GM21515 (cell line): ENCODE results near the gene L3MBTL4.

Experiments
- ATAC-seq: cut with Tn5 transposase; IDR thresholded peaks from one replicate; pipeline ENCODE4 v1.9.1; 2021; ENCODE audit not compliant: unreplicated experiment

L3MBTL4 gene

DNA sequence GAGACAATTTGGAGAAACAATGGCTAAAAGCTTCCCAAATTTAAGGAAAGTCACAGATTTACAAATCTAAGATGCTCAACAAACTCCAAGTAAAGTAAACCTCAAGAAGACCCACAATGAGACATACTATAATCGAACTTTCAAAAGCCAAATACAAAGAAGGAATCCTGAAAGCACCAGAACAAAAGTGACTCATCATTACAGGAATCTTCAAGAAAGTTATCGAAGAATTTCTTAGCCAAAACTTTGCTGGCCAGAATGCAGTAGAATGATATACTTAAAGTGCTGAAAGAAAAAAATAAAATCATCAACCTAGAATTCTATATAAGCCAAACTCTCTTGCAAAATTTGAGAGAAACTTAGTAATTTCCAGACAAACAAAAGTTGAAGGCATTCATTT is 412.8 kb downstream of the L3MBTL4 start:
- ATAC-seq: no peak

DNA sequence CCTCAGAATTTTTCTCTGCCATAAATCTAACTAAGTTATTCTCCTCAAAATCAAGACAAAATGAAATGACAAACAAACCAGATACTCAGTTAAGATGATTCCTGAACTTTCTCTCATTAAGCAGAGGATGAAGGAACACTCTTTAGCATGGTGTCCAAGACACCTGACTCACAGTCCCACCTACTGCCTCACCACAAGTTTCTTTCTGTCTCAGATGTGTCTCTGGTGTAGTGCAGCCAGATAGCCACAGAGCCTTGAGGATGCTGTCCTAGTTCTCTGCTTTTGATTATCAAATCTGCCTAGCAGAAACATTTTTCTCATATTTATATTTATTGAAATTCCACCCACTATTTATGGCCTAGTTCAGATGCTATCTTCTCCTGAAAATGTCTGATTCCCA is 415.8 kb downstream of the L3MBTL4 start:
- ATAC-seq: peak; percentile 92

DNA sequence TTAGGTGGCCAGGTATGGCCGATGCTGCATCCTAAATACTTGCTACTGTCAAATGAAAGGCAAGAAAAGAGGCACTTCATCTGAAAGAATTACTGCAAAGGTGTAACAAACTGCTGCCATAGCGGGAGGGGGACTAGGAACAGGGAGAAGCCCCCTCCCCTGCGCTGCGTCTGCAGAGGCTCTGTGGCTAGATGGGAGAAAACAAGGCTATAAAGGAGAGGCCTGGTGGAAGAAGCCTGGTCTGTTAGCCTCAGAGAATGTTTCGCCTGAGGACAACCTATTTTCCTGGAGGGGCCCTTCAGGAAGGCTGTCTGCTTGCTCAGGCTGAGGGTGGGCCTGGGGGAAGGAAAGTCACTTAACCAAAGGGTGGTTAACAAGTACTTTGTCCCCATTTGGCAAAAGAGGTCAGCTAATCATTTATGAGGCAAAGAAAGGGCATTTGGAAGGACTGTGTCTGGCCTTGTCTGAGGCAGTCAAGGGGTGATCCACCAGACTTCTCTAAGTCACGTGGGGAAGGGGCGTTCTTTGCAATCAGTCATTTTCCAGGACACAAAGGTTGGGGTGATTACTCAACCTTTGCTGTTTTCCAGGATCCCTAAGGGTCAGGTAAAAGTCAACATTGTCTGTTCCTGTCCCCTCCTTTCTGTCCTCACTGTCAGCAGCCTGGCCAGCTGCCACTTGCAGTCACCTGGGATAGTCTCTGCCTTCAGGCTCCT is 416.4 kb downstream of the L3MBTL4 start:
- ATAC-seq: peak; percentile 27

DNA sequence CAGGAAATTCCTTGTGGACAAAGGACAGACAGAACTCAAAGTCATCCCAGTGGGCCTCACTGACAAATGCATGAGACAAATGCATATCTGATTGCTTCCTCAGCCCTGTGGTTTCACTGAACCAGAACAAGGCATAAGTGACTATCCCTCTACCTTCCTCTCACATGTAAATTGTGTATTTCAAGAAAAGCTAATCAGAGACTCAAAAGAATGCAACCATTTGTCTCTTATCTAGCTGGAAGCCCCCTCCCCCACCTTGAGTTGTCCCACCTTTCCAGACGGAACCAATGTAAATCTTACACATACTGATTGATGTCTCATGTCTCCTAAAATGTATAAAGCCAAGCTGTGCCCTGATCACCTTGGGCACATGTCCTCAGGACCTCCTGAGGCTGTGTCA is 417.4 kb downstream of the L3MBTL4 start:
- no peak for ATAC-seq

DNA sequence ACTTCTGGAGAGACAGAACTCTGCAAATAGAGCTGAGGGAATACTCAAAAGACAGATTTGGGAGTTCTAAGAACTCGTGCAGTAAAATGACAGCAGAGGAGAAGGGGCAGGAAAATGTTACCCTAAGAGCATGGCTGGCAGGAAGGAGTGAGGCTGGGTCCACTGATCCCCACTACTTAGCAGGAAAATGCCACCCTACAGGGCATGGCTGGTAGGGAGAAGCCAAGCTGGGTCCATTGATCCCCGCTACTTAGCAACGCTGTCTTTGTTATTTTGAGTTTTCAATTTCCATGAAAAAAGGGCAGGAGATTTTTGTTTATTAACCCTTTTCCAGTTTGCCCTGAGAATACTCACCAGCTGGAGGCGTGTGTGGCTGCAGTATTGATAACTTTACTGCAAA is 419.1 kb downstream of the L3MBTL4 start:
- no peak for ATAC-seq

DNA sequence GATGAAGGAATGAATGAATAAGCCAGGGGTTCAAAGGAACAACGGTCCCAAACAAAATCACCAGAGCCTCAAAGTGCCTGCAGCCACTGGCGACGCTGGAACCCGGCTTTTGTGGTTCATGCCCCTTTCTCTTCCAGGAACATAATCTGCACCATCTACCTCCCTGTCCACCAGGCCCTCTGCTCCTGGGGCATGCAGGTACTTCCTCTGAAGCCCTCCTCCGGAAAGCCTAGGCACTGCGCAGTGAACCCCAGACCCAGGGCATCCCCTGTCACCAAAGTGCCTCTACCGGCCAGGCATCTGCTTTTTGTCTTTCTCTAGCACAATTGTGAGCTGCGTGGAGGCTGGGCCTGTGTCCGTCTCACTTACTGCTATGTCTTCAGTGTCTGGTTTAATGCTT is 420.8 kb downstream of the L3MBTL4 start:
- ATAC-seq: no peak

DNA sequence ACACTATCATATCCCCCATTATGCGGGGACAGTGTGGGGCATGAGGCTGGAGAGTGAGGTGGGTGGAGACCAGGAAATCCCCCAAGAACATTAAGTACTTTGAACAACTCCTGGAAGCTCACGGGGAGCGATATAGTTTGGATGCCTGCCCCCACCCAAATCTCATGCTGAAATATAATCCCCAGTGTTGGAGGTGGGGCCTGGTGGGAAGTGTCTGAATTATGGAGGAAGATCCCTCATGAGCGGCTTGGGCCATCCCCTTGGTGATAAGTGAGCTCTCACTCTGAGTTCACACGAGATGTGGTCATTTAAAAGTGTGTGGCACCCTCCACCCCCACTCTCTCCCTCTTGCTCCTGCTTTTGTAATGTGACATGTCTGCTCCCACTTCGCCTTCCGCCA is 422.3 kb downstream of the L3MBTL4 start:
- no peak for ATAC-seq

DNA sequence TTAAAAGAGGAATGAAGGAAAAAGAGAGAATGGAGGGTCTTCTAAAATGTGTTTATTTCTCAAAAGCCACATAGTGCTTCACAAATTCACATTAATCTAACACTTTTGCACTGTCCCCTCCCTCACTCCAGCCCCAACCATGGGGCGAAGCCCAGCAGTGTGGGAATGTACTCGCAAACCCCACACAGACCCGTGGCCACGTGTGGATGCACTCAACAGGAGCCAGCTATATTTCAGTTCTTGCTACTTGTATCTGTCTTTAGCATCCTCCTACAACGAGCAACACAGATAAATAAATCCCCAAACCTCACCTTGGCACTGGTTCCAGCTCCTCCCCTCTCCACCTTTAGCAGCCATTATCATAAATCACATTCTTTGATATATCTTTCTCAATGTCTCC is 427.5 kb downstream of the L3MBTL4 start:
- no peak for ATAC-seq

DNA sequence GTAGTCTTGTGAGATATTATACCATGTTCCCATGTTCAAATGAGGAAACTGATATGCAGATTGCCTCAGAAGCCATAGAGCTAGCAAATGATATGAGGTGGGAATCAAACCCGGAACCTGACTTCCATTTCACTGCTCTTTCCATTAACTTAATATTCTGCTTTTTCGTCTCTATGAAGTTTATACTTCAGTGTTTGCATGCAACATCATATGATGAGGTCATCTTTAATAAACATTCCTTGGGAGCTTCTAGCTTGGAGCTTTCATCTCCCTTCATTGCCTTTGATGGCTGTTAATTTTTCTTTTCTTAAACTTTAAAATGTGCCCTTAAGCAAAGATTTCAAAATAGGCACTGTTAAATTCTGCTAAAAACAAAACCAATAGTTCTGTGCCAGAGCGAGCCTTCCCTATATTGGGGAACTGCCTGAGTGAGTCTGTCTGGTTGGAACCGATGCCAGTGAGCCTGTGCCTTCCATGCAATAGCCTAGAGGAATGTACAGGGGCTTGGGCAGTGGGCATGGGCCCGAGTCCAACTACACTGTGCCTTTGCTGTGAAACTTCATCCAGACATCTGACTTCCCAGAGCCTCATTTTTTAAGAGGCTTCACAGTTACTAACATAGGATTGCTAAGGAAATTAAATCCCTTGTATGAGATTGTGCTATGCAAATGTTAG is 428.3 kb downstream of the L3MBTL4 start:
- ATAC-seq: no peak

DNA sequence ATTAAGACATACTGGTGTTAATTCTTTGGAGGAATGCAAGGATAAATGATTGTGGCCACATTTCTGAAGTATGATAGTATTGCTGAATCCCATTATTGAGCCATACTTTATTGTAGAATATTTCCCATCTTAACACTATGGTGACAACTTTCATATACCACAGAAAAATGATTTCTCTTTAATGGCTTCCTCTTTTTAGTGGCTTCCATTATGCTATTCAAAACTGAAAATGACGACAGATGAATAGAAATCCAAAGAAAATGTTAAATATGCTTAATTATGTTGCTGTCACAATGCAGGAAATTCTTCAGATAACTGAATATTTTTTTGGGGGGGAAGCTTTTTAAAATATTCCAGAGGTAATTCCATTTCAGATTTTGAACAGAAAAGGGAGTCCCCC is 430.5 kb downstream of the L3MBTL4 start:
- no peak for ATAC-seq

DNA sequence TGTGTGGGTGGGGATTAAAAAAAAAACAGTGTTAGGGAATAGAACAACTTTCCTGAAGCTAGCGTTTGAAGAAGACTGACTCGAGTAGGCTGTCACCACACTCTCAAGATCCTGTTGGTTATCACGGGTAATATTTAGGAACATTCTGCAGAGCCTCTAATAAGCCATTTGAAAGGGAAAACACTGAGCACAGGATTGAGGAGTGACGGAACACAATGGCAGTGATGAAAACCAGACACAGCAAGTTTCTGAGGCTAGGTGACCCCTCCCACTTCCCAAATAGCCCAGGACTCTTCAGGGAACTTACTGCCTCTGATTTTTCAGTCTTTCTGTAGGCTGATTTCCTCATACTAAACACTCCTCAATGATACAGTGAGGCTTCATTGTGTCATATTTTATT is 431.2 kb downstream of the L3MBTL4 start:
- no peak for ATAC-seq

DNA sequence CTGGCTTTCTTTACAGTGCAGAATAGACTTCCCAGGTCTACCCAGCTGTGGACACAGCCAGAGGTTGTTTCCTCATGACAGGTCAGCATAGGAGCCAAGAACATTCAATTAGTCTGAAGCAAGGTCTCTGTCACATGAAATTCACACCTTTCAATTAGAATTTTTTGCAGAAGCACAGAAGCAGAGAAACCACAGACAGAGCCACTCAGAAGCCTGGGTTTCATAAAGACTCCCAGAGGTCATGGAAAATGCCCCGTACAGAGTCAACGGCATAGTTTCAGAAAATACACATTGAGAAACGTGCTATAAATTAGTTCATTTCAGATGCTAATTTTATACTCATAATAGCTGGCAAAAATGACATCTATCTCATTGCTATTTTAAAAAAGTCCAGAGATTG is 432.4 kb downstream of the L3MBTL4 start:
- no peak for ATAC-seq

DNA sequence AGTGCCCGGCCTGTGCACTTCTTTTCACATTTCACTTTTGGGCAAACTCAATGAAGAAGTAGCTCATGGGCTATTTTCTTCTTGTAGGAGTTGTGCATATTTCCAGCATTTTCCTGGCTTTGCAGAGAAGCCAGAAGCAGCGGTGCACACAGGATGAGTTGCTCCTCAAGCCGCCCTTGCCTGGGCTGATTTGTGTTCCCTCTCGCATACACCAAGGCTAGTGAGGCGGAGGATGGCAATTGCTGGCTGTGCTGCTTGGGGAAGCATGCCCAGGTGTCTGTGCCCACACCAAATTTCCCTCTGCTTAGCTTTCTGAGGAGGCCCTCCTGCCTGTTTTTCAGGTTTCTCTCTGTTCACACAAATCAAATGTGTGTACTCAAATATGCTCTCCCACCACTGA is 434.0 kb downstream of the L3MBTL4 start:
- no peak for ATAC-seq

DNA sequence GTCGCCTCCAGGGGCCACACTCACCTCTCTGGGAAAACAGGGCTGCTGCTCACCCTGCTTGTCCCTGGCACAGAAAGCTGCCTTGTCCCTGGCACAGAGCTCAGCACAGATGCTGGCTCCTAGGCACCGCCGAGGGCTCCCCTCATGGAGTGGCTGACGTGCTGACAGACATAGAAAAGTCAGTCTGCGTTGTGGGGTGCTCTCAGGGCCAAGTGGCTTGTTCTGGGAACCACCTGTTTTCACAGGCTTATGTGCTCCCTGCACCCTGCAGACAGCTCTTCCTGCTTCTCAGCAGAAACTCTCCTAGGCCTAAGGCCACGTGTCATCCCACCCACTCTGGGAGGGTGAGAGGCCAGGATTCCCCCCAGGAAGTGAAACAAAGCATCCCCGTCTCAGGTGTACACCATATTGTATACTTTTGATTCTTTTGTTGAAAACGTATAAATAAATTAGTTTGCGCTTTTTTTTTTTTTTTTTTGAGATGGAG is 434.7 kb downstream of the L3MBTL4 start:
- peak; percentile 32 for ATAC-seq

DNA sequence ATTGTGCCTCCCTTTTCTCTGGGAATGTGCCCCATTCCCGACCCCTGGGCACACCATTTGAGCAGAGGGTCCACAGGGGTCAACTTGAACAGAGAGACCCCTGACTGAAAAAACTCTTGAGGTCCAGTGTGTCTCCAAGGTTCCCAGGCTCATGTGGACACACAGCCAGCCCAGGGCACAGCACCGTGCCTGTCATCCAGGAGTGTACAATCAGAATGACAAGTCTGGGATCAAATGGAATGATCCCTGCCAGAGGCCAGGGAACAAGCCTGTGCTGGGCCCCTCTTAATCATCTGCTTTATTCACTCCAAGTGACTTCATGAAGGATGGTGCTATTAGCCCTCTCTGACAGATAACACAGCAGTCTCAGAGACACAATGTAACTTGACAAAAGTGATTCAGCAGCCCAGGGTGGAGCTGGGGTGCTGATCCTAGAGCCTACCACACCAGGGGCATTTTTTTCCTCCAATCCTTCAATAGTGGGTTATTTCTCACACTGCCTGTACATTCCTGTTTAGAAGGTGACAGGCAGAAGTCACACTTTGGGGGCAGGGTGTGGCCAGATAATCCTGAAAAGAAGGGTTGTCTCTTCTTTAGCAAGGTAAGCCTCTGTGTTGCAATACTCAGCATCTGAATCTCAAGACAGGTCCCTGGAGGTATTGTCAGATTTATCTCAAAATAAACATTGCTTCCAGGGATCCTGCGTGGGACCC is 435.4 kb downstream of the L3MBTL4 start:
- ATAC-seq: no peak

DNA sequence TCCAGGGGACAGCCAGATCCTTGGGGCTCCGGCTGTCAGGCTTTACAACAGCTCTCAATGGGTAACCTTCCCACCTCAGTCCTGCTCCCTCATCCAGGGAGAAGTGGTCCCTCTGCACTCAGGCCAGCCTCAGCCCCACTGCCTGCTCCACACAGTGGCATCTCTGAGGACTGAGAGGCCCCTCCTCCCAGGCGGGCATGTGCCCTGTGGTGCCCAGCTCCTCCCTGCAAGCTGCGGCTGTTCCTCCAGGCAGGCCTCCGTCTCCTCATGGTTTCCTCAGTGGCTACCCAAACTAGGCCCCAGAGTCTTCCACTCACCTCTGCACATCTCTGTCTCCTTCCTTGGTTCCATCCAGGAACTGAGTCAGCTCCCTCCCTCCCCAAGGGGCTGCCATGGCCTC is 437.7 kb downstream of the L3MBTL4 start:
- ATAC-seq: no peak

DNA sequence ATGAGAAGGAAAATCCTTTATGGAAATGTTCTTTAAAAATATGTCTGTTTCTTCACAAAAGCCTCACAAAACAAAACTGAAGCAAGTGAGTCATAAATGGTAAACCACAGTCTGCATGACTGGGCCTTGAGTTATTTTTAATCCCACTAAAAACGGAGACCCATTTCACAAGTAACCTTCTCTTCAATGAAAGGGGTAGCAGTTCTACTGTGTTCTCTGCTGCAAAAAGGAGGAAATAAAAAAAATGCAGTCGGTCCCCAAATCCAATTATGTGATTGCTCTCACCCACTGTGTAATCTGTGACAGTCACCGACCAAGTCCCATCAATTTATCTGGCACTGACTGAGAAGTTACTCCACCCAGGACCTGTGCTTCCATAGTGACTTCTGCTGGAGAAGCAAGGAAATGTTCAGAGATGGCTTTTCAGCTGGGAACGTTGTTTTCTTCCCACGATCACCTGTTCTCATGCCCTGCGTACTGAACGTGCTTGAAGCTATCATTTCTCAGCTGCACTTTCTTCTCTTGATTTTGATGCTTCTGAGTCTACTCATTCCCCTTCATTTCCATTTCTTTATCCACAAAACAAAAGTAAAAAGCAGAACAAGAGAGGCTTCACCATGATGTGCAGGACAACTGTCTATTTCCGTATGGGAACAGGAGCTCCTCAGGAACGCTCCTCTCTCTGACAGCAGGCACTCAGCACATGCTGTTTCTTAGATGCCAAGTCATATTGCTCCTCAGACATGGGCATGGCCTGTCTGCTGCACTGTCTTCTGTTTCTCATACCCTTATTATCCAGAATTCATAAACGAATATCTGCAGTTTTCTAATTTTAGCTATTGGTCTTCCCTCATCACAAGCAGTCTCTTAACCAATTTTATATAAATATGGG is 439.4 kb downstream of the L3MBTL4 start:
- ATAC-seq: peak; percentile 73

DNA sequence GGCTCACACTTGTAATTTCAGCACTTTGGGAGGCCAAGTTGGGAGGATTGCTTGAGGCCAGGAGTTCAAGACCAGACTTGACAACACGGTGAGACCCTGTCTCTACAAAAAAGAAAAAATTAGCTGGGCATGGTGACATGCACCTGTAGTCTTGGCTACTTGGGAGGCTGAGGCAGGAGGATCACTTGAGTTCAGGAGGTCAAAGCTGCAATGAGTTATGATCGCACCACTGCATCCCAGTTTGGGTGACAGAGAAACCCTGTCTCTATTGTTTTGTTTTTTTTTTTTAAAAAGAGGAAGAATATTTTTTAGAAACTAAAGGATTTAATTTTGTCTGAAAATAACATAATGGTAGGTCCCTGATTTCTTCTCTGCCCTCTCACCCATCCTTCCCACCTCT is 440.0 kb downstream of the L3MBTL4 start:
- ATAC-seq: peak; percentile 24

DNA sequence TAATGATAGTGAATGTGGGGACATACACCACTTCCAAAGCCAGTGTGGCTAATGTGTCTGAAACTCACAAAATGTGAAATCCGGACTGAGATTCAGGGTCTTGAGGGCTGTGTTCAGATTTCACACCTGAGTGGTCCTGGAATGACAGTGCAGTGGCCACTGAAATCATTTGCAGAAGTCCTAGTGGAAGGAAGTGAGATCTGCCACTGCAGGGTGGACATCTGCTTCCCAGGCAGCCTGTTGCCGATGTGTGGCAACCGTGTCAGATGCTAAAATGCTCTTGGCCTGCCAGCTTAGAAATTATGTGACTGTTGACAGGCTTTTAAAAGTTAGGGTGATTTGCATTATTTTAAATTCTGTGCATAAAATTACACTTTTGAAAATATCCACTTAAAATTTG is 441.6 kb downstream of the L3MBTL4 start:
- no peak for ATAC-seq

DNA sequence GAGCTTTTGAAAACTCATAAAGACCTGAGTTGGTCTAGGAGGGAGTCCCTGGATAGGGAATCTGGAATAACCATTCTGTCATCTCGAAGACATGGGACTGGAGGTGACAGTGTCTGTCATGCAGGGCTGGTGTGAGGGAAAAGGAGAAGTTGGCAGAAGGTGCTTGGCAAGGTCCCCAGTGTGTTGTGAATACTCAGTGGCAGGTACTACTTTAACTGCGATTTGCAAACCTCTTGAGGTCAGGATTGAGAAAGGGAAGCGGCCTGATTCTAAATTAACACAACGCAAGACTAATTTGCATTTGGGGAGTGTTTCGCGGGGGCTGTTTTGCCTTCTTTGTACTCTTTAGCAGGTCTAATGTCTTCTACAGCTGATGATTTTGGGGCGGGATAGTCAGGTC is 442.4 kb downstream of the L3MBTL4 start:
- peak; percentile 41 for ATAC-seq

DNA sequence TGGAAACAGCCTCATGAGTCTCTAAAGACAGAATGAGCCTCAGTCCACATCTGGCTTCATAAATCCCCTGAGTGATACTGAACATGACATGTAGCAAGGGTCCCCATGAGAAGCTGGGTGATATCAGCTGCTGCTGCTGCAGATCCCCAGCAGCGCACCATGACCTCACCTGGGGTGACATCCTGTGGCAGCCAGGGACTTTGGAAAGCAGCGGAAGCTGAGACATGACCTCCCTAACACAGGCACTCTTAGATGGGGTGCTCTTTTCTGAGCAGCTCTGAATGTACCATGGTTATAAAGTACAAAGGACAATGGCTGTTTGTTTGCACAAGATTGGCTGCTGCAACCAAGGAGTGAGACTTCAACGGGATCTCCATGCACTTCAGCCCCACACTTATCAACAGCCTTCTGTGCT is 444.7 kb downstream of the L3MBTL4 start:
- ATAC-seq: no peak
